Uterus (tissue), 4 donors: ENCODE measurements around the gene SH3RF3. TPM values are rescaled to one million over a fixed set of nuclear protein-coding genes. Genes with fewer than 3 reads are reported as not detected.

Experiments
- DNase-seq, 2 donors: peaks; one replicate each; pipeline ENCODE4 v3.0.0-alpha.2; 2019 to 2020
- H3K27ac ChIP-seq, 2 donors: fragments of 200-600 bp; sonication (generic); 1 replicate in 1 of 2; 2 replicates in 1 of 2; pipeline ENCODE4 v1.5.1; 2016 to 2018
- H3K27me3 ChIP-seq, 2 donors: fragments of 200-600 bp; sonication (generic); one replicate each; pipeline ENCODE4 v1.5.1; 2018 to 2019; ENCODE audit warnings: control low read depth in 1 of 2
- H3K36me3 ChIP-seq, 2 donors: fragments of 200-600 bp; sonication (generic); one replicate each; pipeline ENCODE4 v1.5.1; 2019; ENCODE audit warnings: control low read depth in 1 of 2
- H3K4me1 ChIP-seq, 2 donors: fragments of 200-600 bp; sonication (generic); one replicate each; pipeline ENCODE4 v1.5.1; 2018 to 2019; ENCODE audit warnings: control low read depth in 1 of 2
- H3K4me3 ChIP-seq, 2 donors: fragments of 200-600 bp; sonication (generic); 1 replicate in 1 of 2; 2 replicates in 1 of 2; pipeline ENCODE4 v1.5.1; 2018 to 2019; ENCODE audit warnings: mild to moderate bottlenecking in 1 of 2
- H3K9me3 ChIP-seq, 2 donors: fragments of 200-600 bp; sonication (generic); one replicate each; pipeline ENCODE4 v1.5.1; 2019; ENCODE audit warnings: control low read depth in 1 of 2
- POLR2A ChIP-seq, 2 donors: fragments of 450-650 bp; IDR thresholded peaks; one replicate each; pipeline ENCODE4 v1.6.1; 2016; ENCODE audit warnings: antibody characterized with exemption in 2 of 2, mild to moderate bottlenecking in 1 of 2, moderate library complexity in 1 of 2
- intact Hi-C: fragments of 100-400 bp; cut with DNase I; formaldehyde crosslinking; loops from one replicate; pipeline ENCODE4 v1.15.1; 2023; ENCODE audit warnings: low total_unique reads
- total RNA-seq, 4 donors: library from RNA; depleted of rRNA in 3 of 4; stranded (reverse); fragments of >200 nt in 3 of 4; gene quantifications; one replicate each; pipeline versions ENCODE4 v1.1.0 to v1.2.4, GENCODE V29; 2014 to 2023
- TF ChIP-seq, protein P1 (sequence below), 4 experiments: fragments of 200-600 bp in 2 of 4; fragments of 450-650 bp in 2 of 4; sonication (generic) in 2 of 4; IDR thresholded peaks; one replicate each; pipeline ENCODE4 v1.5.1; 2016 to 2019; ENCODE audit warnings: antibody characterized with exemption in 4 of 4, mild to moderate bottlenecking in 2 of 4, moderate library complexity in 1 of 4
- donor health status: DM: yes; HTN: yes; CAD: no.

Gene SH3RF3
- total RNA-seq, 4 donors from 2014 or later = 5.1 to 10.2 (median 8.7) TPM; not detected in 1

DNA sequence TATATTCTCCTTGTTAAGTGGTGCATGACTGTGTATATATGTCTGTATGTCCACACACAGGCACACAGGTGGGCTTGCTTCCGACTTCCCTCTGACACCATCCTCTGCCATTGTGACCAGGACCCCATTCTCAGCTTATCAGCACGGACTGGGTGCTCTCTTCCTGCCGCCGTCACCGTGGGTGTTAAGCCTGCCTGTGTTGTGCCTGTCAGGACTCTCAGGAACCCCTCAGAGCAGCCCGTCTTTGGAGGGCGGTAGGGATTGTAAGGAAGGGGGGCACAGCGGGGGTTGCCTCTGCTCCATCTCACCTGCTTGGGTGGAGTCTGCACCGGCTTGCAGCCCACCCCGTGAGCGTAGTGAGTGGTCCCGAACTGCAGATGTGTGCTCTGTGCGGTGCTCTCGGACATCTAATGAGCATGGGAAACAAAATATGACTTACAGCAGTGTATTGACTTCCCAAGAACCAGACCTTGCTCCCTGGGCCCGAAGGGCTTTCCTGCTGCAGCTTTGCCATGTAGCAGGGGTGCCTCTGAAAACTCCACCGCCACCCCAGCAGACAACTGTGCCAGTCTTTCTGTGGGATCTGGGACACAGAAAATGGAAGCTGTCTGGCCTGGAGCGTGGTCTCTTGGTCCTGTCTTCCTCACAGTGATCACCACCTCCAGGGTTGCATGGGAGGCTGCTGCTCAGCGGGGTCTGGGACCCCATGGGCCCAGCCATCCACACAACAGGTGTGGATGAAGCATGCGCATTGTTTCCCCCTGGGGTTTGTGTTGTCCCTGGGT lies 58.9 kb downstream of the SH3RF3 start:
- TF ChIP-seq, protein P1, sequence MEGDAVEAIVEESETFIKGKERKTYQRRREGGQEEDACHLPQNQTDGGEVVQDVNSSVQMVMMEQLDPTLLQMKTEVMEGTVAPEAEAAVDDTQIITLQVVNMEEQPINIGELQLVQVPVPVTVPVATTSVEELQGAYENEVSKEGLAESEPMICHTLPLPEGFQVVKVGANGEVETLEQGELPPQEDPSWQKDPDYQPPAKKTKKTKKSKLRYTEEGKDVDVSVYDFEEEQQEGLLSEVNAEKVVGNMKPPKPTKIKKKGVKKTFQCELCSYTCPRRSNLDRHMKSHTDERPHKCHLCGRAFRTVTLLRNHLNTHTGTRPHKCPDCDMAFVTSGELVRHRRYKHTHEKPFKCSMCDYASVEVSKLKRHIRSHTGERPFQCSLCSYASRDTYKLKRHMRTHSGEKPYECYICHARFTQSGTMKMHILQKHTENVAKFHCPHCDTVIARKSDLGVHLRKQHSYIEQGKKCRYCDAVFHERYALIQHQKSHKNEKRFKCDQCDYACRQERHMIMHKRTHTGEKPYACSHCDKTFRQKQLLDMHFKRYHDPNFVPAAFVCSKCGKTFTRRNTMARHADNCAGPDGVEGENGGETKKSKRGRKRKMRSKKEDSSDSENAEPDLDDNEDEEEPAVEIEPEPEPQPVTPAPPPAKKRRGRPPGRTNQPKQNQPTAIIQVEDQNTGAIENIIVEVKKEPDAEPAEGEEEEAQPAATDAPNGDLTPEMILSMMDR (IDR thresholded peaks at IDR 0.05) = no peak
- no peak for TF ChIP-seq POLR2A (IDR thresholded peaks at IDR 0.05)
- no peaks in the 10 kb centered on the region for H3K27me3 ChIP-seq
- no peak overlapping the region for H3K4me3 ChIP-seq
- H3K4me1 ChIP-seq = peaks cover 0 to 9% of the 10 kb centered on the region in 2 donors
- DNase-seq = no peak
- intact Hi-C loops = no loop called here
- H3K9me3 ChIP-seq = no peaks in the 10 kb centered on the region
- H3K36me3 ChIP-seq = no peaks in the 10 kb centered on the region
- H3K27ac ChIP-seq = no peak overlapping the region

DNA sequence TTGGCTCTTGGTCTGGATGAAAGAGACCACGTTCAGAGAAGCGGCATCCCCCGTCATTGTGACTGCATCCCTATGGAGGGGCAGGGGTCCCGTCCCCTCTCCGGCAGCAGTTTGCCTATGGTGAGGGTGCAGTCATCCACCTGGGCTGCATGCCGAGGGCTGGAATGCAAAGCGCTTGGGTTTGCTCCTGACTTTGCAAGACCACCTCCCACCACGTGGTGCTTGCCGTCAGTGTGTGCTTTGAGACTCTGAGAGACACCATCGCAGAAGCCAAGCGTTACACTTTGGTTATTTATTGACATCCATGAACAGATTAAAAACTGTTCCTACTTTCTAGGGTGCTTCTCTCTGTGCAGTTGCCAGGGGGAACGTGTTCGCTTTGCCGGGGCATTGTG lies 59.5 kb downstream of the SH3RF3 start:
- no peaks in the 10 kb centered on the region for H3K27me3 ChIP-seq
- no peak overlapping the region for H3K27ac ChIP-seq
- no peaks in the 10 kb centered on the region for H3K36me3 ChIP-seq
- H3K9me3 ChIP-seq = no peaks in the 10 kb centered on the region
- peaks cover 0 to 9% of the 10 kb centered on the region in 2 donors for H3K4me1 ChIP-seq
- intact Hi-C loops = no loop called here
- no peak for DNase-seq
- TF ChIP-seq, protein P1 (IDR thresholded peaks at IDR 0.05) = no peak
- no peak for TF ChIP-seq POLR2A (IDR thresholded peaks at IDR 0.05)
- no peak overlapping the region for H3K4me3 ChIP-seq

DNA sequence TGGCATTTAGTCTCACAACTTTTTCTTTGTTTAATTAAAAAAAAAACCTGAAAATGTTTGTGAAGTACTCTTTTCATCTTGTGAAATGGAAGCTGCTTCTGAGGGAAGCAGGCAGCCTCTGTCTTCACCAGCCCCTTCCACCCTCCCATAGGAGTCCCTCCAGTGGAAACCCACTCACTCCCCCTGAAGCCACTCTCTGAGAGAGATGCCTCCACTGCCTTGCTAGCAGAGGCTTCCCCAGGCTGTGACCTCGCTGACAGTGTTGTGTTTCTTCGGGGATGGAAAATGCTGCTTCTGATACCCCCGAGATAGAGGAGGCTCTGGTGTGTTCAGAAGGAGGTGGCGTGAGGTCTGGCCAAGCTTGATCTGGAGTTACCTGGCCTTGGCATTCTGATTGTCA lies 59.9 kb downstream of the SH3RF3 start:
- no peak for DNase-seq
- Histone ChIP-seq H3K9me3 (no peaks in the 10 kb centered on the region), H3K4me3 (no peak overlapping the region), H3K27me3 (no peaks in the 10 kb centered on the region), H3K36me3 (no peaks in the 10 kb centered on the region), H3K4me1 (peaks cover 0 to 9% of the 10 kb centered on the region in 2 donors), H3K27ac (no peak overlapping the region)
- intact Hi-C loops = no loop called here
- no peak for TF ChIP-seq POLR2A (IDR thresholded peaks at IDR 0.05)
- TF ChIP-seq, protein P1 (IDR thresholded peaks at IDR 0.05) = no peak

DNA sequence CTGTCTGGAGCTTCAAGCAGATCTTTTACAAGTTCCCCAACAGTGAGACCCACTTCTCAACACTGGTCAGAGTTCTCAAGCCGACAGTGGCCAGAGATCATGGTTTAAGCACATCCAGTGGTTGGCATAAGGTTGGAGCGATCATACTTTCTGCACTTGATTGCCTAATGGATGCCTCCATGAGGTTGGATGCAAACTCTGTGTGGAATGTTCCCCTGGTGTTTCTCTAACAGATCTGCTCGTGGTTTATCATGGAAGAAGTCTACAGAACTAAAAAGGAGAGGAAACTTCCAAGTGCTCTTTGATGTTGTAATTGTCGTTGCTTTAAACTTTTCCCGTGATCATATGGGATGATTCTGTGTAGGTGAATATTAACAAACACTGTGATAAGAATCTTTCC lies 60.7 kb downstream of the SH3RF3 start:
- Histone ChIP-seq H3K4me1 (peaks cover 0 to 9% of the 10 kb centered on the region in 2 donors), H3K27me3 (no peaks in the 10 kb centered on the region), H3K4me3 (no peak overlapping the region), H3K27ac (no peak overlapping the region), H3K9me3 (no peaks in the 10 kb centered on the region), H3K36me3 (no peaks in the 10 kb centered on the region)
- no peak for DNase-seq
- TF ChIP-seq, protein P1 (IDR thresholded peaks at IDR 0.05) = no peak
- TF ChIP-seq POLR2A (IDR thresholded peaks at IDR 0.05) = no peak
- intact Hi-C loops = no loop called here

DNA sequence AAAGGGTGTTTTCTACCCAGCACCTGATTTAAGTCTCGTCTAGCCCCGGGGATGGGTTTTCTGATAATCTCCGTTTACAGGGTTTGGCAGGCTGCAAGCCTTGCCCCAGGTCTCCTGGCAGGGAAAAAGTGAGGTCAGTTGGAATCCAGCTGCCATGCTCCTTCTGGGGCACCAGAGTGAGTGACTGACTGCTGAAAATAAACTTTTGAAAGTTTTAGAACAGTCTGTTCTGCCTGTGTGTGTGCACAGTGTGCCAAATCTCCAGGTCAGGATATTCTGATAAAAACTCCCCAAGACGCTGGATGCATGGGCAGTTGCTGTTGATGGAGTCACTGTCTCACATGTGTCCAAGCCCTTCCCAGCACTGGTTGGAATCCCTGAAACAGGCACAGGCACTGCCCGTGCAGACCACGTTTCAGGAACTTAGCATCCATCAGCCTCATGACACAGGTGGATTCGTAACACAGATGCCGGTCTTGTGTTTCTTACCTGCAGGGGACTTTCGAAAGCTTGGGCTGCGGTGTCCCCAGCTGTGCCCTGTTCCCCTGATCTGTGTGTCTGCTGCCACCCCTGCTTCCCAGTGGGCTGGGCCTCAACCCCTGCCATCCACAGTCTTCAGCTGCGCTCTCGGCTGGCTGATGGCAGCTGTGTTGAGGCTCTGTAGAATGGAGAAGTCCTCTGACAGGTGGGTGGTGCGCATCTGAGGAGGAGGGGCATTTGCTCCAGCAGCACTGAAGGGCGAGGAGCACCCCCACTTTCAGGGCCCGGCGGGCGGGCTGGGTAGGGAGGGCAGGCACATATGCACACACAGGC lies 65.0 kb downstream of the SH3RF3 start:
- no peak for DNase-seq
- H3K9me3 ChIP-seq = no peaks in the 10 kb centered on the region
- H3K27ac ChIP-seq = no peak overlapping the region
- no peaks in the 10 kb centered on the region for H3K36me3 ChIP-seq
- H3K4me3 ChIP-seq = no peak overlapping the region
- peaks cover 0 to 7% of the 10 kb centered on the region in 2 donors for H3K4me1 ChIP-seq
- H3K27me3 ChIP-seq = no peaks in the 10 kb centered on the region
- intact Hi-C loops = no loop called here
- no peak for TF ChIP-seq POLR2A (IDR thresholded peaks at IDR 0.05)
- TF ChIP-seq, protein P1 (IDR thresholded peaks at IDR 0.05) = no peak
